NB4 (cell line): Measurements from ENCODE around the gene MYO1B.

Experiments
- CTCF ChIP-seq: IDR thresholded peaks from one replicate; pipeline ENCODE4 v1.5.1; 2012; ENCODE audit warnings: low read depth, low read length
- MYC ChIP-seq: IDR thresholded peaks from 2 replicates; pipeline ENCODE4 v1.6.1; 2011; ENCODE audit warnings: low read depth, low read length
- POLR2A ChIP-seq: IDR thresholded peaks from 2 replicates; pipeline ENCODE4 v1.6.1; 2011; ENCODE audit warnings: mild to moderate bottlenecking; ENCODE audit not compliant: insufficient read length; ENCODE audit errors: extremely low read depth
- TF ChIP-seq, protein P1 (sequence below): IDR thresholded peaks from 2 replicates; pipeline ENCODE4 v1.6.1; 2011; ENCODE audit warnings: low read depth, low read length

GRCh38 chr2:191401287-191401686 is 156.1 kb downstream of the MYO1B start:
- TF ChIP-seq POLR2A (no peak), CTCF (no peak), MYC (no peak)
- TF ChIP-seq, protein P1, sequence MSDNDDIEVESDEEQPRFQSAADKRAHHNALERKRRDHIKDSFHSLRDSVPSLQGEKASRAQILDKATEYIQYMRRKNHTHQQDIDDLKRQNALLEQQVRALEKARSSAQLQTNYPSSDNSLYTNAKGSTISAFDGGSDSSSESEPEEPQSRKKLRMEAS: no peak
